ENCODE results near the gene SZRD1. TPM values are rescaled to one million over a fixed set of nuclear protein-coding genes. Genes with fewer than 3 reads are reported as not detected.

SZRD1 gene
- total and polyA plus RNA-seq, 2 donors (not counting 3 experiments of a cell fraction or from before 2014, with no cell fraction given), result 162 to 164 TPM

DNA sequence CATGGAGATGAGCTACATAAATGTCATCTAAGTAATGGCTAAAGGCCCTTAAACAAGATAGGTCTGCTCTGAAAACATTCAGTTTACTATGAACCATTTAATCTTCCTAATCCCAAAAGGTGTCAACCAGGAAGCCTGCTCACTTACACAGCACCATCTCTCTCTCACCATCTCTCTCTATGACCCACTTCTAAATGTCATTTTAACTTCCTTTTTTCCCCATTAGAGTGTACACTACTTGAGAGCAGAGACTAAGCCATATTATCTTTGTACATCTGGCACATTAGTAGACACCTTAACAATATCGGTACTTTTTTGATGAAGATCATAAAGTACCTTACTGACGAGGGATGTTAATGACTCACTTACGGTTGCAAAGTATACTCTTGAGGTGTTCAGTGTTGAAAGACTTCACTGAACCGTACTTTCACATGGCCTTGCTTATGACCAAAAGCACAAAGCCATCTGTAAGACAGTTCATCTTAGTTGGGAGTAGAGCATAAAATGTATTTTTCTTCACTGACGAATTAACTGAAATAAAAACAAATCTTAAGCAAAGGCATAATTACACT is 40.1 kb upstream of the SZRD1 start:
- H3K4me3 ChIP-seq (replicated peaks in 1 of 3; ENCODE audit: insufficient read depth in 1 of 3, low read depth in 1 of 3, low read length in 3 of 3), result no peak overlapping the region
- BruUV-seq (replicated peaks), result no TSS peak
- peaks cover 34% of the 10 kb centered on the region for H3K79me2 ChIP-seq (ENCODE audit: control insufficient read depth, insufficient read depth, low read length)
- no peak for TF ChIP-seq GATA2 (IDR thresholded peaks at IDR 0.05; ENCODE audit: insufficient read depth, insufficient read length, low read depth, low read length)
- TF ChIP-seq JUN (IDR thresholded peaks at IDR 0.05; ENCODE audit: borderline replicate concordance, insufficient read depth, insufficient read length, low read depth), result no peak
- no peak for TF ChIP-seq POLR2AphosphoS5 (IDR thresholded peaks at IDR 0.05; ENCODE audit: insufficient read depth, low read depth, low read length)
- TF ChIP-seq, protein P1, sequence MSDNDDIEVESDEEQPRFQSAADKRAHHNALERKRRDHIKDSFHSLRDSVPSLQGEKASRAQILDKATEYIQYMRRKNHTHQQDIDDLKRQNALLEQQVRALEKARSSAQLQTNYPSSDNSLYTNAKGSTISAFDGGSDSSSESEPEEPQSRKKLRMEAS (IDR thresholded peaks at IDR 0.05; ENCODE audit: insufficient read depth, insufficient read length), result no peak
- no peak for TF ChIP-seq POLR2A (IDR thresholded peaks at IDR 0.05; ENCODE audit: low read depth, low read length)
- TF ChIP-seq, protein P2, sequence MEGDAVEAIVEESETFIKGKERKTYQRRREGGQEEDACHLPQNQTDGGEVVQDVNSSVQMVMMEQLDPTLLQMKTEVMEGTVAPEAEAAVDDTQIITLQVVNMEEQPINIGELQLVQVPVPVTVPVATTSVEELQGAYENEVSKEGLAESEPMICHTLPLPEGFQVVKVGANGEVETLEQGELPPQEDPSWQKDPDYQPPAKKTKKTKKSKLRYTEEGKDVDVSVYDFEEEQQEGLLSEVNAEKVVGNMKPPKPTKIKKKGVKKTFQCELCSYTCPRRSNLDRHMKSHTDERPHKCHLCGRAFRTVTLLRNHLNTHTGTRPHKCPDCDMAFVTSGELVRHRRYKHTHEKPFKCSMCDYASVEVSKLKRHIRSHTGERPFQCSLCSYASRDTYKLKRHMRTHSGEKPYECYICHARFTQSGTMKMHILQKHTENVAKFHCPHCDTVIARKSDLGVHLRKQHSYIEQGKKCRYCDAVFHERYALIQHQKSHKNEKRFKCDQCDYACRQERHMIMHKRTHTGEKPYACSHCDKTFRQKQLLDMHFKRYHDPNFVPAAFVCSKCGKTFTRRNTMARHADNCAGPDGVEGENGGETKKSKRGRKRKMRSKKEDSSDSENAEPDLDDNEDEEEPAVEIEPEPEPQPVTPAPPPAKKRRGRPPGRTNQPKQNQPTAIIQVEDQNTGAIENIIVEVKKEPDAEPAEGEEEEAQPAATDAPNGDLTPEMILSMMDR (IDR thresholded peaks at IDR 0.05; ENCODE audit: extremely low read depth in 1 of 2, insufficient read depth in 1 of 2, low read depth in 1 of 2, low read length in 2 of 2), result no peak
- no peak for TF ChIP-seq FOS (IDR thresholded peaks at IDR 0.05; ENCODE audit: borderline replicate concordance, insufficient read depth, low read length)
- no peak for TF ChIP-seq MYC (IDR thresholded peaks at IDR 0.05; ENCODE audit: low read depth, low read length)
- no peak for TF ChIP-seq EZH2 (IDR thresholded peaks at IDR 0.05; ENCODE audit: borderline replicate concordance, low read depth, low read length, severe bottlenecking)
- intact Hi-C loops (cut with micrococcal nuclease) (no loop called here), dilution Hi-C loops (cut with MboI; ENCODE audit: extremely low pct_ligation_motif_present, low sequenced_read_pairs) (no loop called here)
- H3K27me3 ChIP-seq (ENCODE audit: control insufficient read depth in 2 of 2, insufficient read depth in 2 of 2, low read length in 2 of 2), result no peaks in the 10 kb centered on the region
- no peaks in the 10 kb centered on the region for H3K9me3 ChIP-seq (replicated peaks; ENCODE audit: control insufficient read depth, insufficient read depth, low read length)
- no peaks in the 10 kb centered on the region for H3K9me1 ChIP-seq (replicated peaks; ENCODE audit: control insufficient read depth, extremely low read depth, insufficient read depth, low read length)
- H3K4me2 ChIP-seq (ENCODE audit: insufficient read depth, low read length), result no peak overlapping the region
- no peak overlapping the region for H3K27ac ChIP-seq (ENCODE audit: insufficient read depth, low read depth, low read length)
- no peak for DNase-seq (ENCODE audit: low read depth, low spot score)
- no peaks in the 10 kb centered on the region for H4K20me1 ChIP-seq (replicated peaks; ENCODE audit: control insufficient read depth, extremely low read depth, insufficient read depth, low read length)
- no peaks in the 10 kb centered on the region for H3K36me3 ChIP-seq (ENCODE audit: control insufficient read depth in 2 of 2, extremely low read depth in 1 of 2, insufficient read depth in 2 of 2, low read length in 2 of 2)
- H3K4me1 ChIP-seq (ENCODE audit: control insufficient read depth, extremely low read depth, insufficient read depth, low read length), result peaks cover 3% of the 10 kb centered on the region
- FAIRE-seq, result no peak
- ChIA-PET CTCF (interaction anchor here (0.6 to 1.1 kb wide), 2 partner anchors 21 to 37 kb away, joined by 3 to 4 read pairs; no protein-coding TSS in a partner anchor), POLR2A (no interaction called here)
- no peak overlapping the region for H2AFZ ChIP-seq (ENCODE audit: low read depth, low read length)
- H3K9ac ChIP-seq (replicated peaks; ENCODE audit: extremely low read depth, insufficient read depth, low read length), result no peak overlapping the region

Data from endothelial cell of umbilical vein (primary cell).